ENCODE results near the gene EGLN1. TPM values are rescaled to one million over a fixed set of nuclear protein-coding genes. Genes with fewer than 3 reads are reported as not detected.
A peak's percentile ranks its signal among the peaks of the same experiment; 100 is the strongest.
"Not testable (repeated sequence)": the region's sequence is repeated elsewhere in the genome, so short reads cannot be mapped to it uniquely, and the experiment has no call there.

The EGLN1 gene
- total RNA-seq, 1 experiment from 2014 or later = 11.6 TPM

GRCh38 chr1:231376101-231376500 is 46.0 kb downstream of the EGLN1 start:
- Histone ChIP-seq H3K27me3 (ENCODE audit: control insufficient read depth, insufficient read depth, low read length) (no peaks in the 10 kb centered on the region), H3K36me3 (replicated peaks; ENCODE audit: control insufficient read depth, insufficient read depth, low read length) (no peaks in the 10 kb centered on the region), H3K4me3 (ENCODE audit: insufficient read depth, low read depth, low read length) (no peak overlapping the region)
- no peak for DNase-seq

DNA sequence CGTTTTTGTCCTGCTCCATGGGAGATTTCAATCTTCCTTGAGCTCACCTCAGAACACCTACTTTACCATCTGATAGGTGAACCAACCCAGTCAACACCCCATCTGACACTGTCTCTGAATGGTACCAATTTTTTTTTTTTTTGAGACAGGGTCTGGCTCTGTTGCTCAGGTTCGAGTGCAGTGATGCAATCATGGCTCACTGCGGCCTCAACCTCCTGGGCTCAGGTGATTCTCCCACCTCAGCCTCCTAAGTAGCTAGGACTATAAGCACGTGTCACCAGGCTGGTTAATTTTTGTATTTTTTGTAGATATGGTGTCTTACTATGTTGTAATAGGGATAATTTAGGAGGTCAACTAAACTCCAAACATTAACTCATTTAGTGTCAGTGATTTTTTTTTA is 47.7 kb downstream of the EGLN1 start:
- Histone ChIP-seq H3K27me3 (ENCODE audit: control insufficient read depth, insufficient read depth, low read length) (no peaks in the 10 kb centered on the region), H3K36me3 (replicated peaks; ENCODE audit: control insufficient read depth, insufficient read depth, low read length) (no peaks in the 10 kb centered on the region), H3K4me3 (ENCODE audit: insufficient read depth, low read depth, low read length) (no peak overlapping the region)
- DNase-seq = no peak

DNA sequence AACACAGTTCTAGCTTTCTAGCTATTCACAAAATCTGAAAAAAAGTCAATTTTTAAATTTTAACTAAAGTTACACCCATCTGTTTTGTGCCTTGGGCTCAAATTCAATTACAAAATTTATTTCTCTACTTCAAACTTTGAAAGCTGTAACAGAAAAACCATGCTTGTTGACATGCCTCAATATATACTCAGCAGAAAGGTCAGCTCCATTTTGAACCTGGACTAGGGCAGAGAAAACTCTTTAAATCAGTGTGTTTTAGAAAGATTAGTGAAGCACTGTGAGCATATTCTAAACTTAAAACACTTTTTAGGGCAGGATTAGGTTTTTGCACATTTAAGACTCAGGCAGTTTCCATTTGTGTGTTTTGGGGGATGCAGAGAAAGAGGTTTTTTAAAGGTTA is 49.6 kb downstream of the EGLN1 start:
- H3K27me3 ChIP-seq (ENCODE audit: control insufficient read depth, insufficient read depth, low read length) = no peaks in the 10 kb centered on the region
- DNase-seq = no peak
- no peaks in the 10 kb centered on the region for H3K36me3 ChIP-seq (replicated peaks; ENCODE audit: control insufficient read depth, insufficient read depth, low read length)
- no peak overlapping the region for H3K4me3 ChIP-seq (ENCODE audit: insufficient read depth, low read depth, low read length)

- no peaks in the 10 kb centered on the region for H3K36me3 ChIP-seq (replicated peaks; ENCODE audit: control insufficient read depth, insufficient read depth, low read length)
- H3K4me3 ChIP-seq (ENCODE audit: insufficient read depth, low read depth, low read length) = no peak overlapping the region
- no peaks in the 10 kb centered on the region for H3K27me3 ChIP-seq (ENCODE audit: control insufficient read depth, insufficient read depth, low read length)
- DNase-seq = no peak
These were observed 52.8 kb downstream of the EGLN1 start for GRCh38 chr1:231369282-231369681.

DNA sequence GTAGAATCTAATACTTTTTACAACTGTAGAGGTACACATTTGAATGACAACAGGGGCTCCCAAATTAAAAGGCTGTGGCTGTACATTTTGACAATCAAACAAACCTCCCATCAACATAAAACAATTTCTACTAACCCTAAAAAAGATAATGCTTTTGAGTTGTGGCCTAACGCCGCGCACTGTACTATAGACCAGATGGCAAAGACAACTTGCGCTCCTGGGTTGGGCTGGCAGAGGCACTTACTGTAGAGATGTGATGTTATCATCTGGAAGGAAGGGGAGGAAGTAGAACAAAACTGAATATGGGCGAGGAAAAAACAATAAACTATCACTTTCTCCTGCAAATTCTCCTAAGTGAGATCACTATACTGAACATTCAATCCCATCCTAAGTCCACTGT is 57.9 kb downstream of the EGLN1 start:
- DNase-seq = no peak
- Histone ChIP-seq H3K27me3 (ENCODE audit: control insufficient read depth, insufficient read depth, low read length) (no peaks in the 10 kb centered on the region), H3K36me3 (replicated peaks; ENCODE audit: control insufficient read depth, insufficient read depth, low read length) (no peaks in the 10 kb centered on the region), H3K4me3 (ENCODE audit: insufficient read depth, low read depth, low read length) (no peak overlapping the region)

DNA sequence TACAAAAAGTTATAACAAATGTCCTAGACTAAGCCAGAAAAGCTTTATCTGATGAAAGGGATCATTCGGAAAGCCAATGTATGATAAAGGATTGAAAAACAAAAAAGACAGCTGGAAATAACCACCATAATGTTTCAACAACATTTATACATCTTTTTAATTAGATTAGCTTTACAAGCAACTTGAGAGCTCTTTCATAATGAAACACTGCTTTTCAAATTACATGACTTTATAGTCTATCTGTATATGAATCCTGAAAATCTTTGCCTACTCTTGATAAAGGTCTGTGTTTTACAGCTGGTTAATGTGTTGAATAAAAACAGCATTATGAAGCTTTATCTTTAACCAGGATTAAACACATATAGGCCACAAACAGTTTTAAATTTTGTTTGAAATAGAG is 58.5 kb downstream of the EGLN1 start:
- no peaks in the 10 kb centered on the region for H3K36me3 ChIP-seq (replicated peaks; ENCODE audit: control insufficient read depth, insufficient read depth, low read length)
- H3K4me3 ChIP-seq (ENCODE audit: insufficient read depth, low read depth, low read length) = no peak overlapping the region
- H3K27me3 ChIP-seq (ENCODE audit: control insufficient read depth, insufficient read depth, low read length) = no peaks in the 10 kb centered on the region
- DNase-seq = no peak

DNA sequence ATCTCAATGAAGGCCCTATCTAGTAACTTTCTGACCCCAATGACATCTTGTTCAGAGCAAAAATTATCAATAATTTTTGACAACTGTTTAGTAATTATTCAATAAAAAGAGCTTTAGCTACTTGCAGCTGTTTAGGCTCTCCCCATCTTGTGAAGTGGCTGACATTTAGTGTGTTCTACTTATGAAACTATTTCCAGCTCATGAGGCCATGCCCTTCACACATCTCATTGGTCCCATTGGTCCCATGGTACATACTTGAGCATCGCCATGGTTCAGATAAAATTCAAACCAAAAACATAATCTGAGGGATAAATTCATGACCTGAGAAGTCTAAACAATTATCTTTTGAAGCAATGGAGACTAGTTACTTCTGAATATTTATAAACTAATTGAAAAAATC is 59.8 kb downstream of the EGLN1 start:
- DNase-seq = no peak
- H3K36me3 ChIP-seq (replicated peaks; ENCODE audit: control insufficient read depth, insufficient read depth, low read length) = no peaks in the 10 kb centered on the region
- H3K4me3 ChIP-seq (ENCODE audit: insufficient read depth, low read depth, low read length) = no peak overlapping the region
- H3K27me3 ChIP-seq (ENCODE audit: control insufficient read depth, insufficient read depth, low read length) = no peaks in the 10 kb centered on the region

DNA sequence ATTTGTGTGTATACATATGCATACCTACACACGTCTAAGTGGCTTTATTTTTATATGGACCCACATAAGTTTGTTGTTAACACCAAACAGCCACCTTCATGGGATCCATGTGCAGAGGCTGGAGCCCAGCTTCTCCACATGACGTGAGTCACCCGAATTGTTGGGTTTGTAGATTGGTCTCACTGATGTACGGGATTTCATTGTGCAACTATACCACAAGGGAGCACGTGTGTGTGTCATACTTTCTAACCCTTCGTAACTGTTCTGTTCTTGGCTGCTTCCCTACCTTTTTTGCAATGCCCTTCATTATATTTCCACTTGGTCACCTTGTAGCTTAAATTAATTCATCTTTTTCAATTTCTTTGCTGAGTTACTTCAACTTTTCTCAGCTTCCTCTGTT is 63.0 kb downstream of the EGLN1 start:
- Histone ChIP-seq H3K27me3 (ENCODE audit: control insufficient read depth, insufficient read depth, low read length) (no peaks in the 10 kb centered on the region), H3K4me3 (ENCODE audit: insufficient read depth, low read depth, low read length) (no peak overlapping the region), H3K36me3 (replicated peaks; ENCODE audit: control insufficient read depth, insufficient read depth, low read length) (no peaks in the 10 kb centered on the region)
- DNase-seq = no peak

DNA sequence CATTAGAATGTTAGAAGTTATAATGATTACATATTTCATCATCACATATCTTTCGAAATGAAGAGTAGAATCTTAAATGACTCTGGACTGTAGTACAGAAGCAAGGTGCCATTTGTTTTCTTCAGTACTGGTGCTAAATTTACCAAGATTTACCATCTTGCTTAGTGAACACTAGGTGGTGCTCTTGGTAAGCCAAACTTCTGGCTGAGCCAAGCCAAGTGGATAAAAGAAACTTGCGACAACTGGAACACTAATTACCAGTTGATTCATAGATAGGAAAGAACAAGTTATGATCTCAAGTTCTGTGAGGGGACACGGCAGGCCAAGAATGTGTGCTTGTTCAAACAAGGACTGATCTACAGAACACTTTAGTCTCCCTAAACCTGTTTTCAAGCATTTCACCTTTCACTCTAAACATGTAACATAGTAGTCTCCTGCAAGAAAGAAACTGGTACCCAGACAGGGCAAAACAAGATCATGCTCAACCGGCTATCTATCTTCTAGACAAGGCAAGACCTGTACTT is 64.2 kb downstream of the EGLN1 start:
- Histone ChIP-seq H3K4me3 (ENCODE audit: insufficient read depth, low read depth, low read length) (no peak overlapping the region), H3K36me3 (replicated peaks; ENCODE audit: control insufficient read depth, insufficient read depth, low read length) (no peaks in the 10 kb centered on the region), H3K27me3 (ENCODE audit: control insufficient read depth, insufficient read depth, low read length) (no peaks in the 10 kb centered on the region)
- peak; percentile 43 for DNase-seq

DNA sequence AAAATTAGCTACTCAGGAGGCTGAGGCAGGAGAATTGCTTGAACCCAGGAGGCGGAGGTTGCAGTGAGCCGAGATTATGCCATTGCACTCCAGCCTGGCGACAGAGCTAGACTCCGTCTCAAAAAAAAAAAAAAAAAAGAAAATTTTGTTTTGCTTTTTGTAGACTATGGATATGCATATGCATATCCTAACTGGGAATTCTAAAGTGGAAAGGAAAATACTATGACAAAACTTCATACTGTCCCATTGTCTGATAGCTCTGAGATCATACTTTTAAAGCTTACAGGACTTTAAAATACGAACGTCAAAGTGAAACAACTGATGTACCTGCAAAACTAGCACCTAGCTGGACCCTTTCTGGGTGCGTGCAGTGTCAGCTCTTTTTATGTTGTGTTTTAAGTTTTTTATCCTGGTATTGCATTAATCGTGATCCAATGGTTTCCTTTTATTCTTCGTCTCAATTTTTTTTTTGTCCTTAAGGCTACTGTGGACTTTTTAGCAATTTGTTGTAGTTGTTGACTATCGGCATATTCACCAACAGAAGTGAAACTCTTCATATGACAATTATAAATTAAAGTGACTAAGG is 64.8 kb downstream of the EGLN1 start:
- no peaks in the 10 kb centered on the region for H3K27me3 ChIP-seq (ENCODE audit: control insufficient read depth, insufficient read depth, low read length)
- DNase-seq = no peak
- no peaks in the 10 kb centered on the region; the same call in 1 of the 2 replicates for H3K36me3 ChIP-seq (replicated peaks; ENCODE audit: control insufficient read depth, insufficient read depth, low read length)
- no peak overlapping the region for H3K4me3 ChIP-seq (ENCODE audit: insufficient read depth, low read depth, low read length)

DNA sequence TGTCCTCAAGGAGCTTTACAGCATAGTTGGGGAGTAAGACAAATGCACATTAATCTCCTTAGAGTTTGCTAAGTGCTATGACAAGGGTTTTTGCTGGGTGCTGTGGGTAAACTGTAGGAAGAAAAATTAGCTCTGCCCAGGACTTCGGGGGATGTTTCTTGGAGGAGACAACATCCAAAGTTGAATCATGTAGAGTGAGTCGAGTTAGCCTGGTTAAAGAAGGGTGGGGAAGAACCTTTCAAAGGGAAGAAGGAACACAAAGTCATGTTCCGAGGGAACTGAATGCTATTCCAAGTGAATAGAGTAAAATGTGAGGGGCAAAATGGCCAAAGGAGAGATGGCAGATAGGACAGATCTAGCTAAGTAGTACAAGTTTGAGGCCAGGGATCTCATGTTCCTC is 66.9 kb downstream of the EGLN1 start:
- Histone ChIP-seq H3K27me3 (ENCODE audit: control insufficient read depth, insufficient read depth, low read length) (no peaks in the 10 kb centered on the region), H3K4me3 (ENCODE audit: insufficient read depth, low read depth, low read length) (no peak overlapping the region), H3K36me3 (replicated peaks; ENCODE audit: control insufficient read depth, insufficient read depth, low read length) (no peaks in the 10 kb centered on the region; the same call in 1 of the 2 replicates)
- DNase-seq = no peak

GRCh38 chr1:231354330-231355020 is 67.6 kb downstream of the EGLN1 start:
- no peak for DNase-seq
- Histone ChIP-seq H3K27me3 (ENCODE audit: control insufficient read depth, insufficient read depth, low read length) (no peaks in the 10 kb centered on the region), H3K36me3 (replicated peaks; ENCODE audit: control insufficient read depth, insufficient read depth, low read length) (no peaks in the 10 kb centered on the region; the same call in 1 of the 2 replicates), H3K4me3 (ENCODE audit: insufficient read depth, low read depth, low read length) (no peak overlapping the region)

- no peak for DNase-seq
- Histone ChIP-seq H3K36me3 (replicated peaks; ENCODE audit: control insufficient read depth, insufficient read depth, low read length) (no peaks in the 10 kb centered on the region; the same call in 1 of the 2 replicates), H3K4me3 (ENCODE audit: insufficient read depth, low read depth, low read length) (no peak overlapping the region), H3K27me3 (ENCODE audit: control insufficient read depth, insufficient read depth, low read length) (no peaks in the 10 kb centered on the region)
These were observed 69.0 kb downstream of the EGLN1 start for GRCh38 chr1:231353086-231353485.

DNA sequence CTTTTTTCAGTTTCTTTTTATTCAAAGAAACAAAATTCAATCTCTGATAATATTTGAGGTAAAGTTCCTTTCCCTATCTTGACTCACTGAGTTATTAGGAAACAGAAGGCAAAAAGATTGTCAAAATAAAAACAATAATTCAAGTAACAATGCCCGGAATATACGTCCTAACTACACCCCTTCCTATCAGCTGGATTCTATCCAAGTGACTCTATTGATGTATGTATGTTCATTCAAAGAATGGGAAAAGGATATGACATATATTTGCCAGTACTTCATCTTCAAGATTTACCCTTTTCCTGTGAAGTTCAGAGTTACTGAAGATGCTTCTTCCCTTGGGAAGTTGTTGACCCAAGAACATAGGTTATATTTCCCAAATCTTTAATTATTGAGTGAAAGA is 70.3 kb downstream of the EGLN1 start:
- no peak for DNase-seq
- no peaks in the 10 kb centered on the region for H3K27me3 ChIP-seq (ENCODE audit: control insufficient read depth, insufficient read depth, low read length)
- H3K36me3 ChIP-seq (replicated peaks; ENCODE audit: control insufficient read depth, insufficient read depth, low read length) = no peaks in the 10 kb centered on the region; the same call in 1 of the 2 replicates
- H3K4me3 ChIP-seq (ENCODE audit: insufficient read depth, low read depth, low read length) = no peak overlapping the region

DNA sequence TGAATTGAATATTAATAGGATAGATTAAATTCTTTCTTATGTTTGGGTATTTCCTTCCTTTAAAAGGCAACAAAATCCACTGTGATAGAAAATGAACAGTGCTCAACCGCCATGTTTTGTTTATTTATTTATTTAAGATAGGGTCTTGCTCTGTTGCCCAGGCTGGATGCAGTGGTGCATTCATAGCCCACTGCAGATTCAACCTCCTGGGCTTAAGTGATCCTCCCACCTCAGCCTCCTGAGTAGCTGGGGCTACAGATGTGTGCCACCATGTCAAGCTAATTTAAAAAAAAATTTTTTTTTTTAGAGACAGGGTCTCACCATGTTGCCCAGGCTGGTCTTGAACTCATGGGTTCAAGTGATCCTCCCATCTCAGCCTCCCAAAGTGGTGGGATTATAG is 73.2 kb downstream of the EGLN1 start:
- not testable (repeated sequence) for DNase-seq; H3K4me3 ChIP-seq (ENCODE audit: insufficient read depth, low read depth, low read length); H3K27me3 ChIP-seq (ENCODE audit: control insufficient read depth, insufficient read depth, low read length); H3K36me3 ChIP-seq (replicated peaks; ENCODE audit: control insufficient read depth, insufficient read depth, low read length)

All from H7 (cell line).